Endodermal cell (in vitro differentiated cells): ENCODE measurements around the gene RTP2. TPM values are rescaled to one million over a fixed set of nuclear protein-coding genes. Genes with fewer than 3 reads are reported as not detected.
A peak's percentile ranks its signal among the peaks of the same experiment; 100 is the strongest.

ENCODE experiments used
- DNase-seq: peaks from one replicate; pipeline ENCODE4 v3.0.0-alpha.2; 2017
- H3K27ac ChIP-seq: 2 replicates; pipeline ENCODE4 v1.5.1; 2013; ENCODE audit warnings: mild to moderate bottlenecking, low read depth, low read length, moderate library complexity
- H3K27me3 ChIP-seq: 2 replicates; pipeline ENCODE4 v1.6.1; 2013; ENCODE audit warnings: mild to moderate bottlenecking, low read length, moderate library complexity; ENCODE audit not compliant: insufficient read depth, control insufficient read depth, poor library complexity, severe bottlenecking
- H3K36me3 ChIP-seq: 2 replicates; pipeline ENCODE4 v1.7.0; 2013; ENCODE audit warnings: mild to moderate bottlenecking, low read length, moderate library complexity; ENCODE audit not compliant: control insufficient read depth, insufficient read depth
- H3K4me1 ChIP-seq: one replicate; pipeline ENCODE4 v1.7.0; 2013; ENCODE audit warnings: low read length; ENCODE audit not compliant: control insufficient read depth, insufficient read depth
- H3K4me3 ChIP-seq: 2 replicates; pipeline ENCODE4 v1.5.1; 2013; ENCODE audit warnings: mild to moderate bottlenecking, low read length, moderate library complexity
- H3K9ac ChIP-seq: 2 replicates; pipeline ENCODE4 v1.6.1; 2013; ENCODE audit warnings: mild to moderate bottlenecking, low read length, moderate library complexity; ENCODE audit not compliant: poor library complexity, severe bottlenecking; ENCODE audit errors: extremely low read depth
- H3K9me3 ChIP-seq: 2 replicates; pipeline ENCODE4 v1.6.1; 2013; ENCODE audit warnings: mild to moderate bottlenecking, low read length, moderate library complexity; ENCODE audit not compliant: control insufficient read depth
- H3K27ac Mint-ChIP-seq: 2 replicates; pipeline ENCODE4 v1.8.0; 2020; ENCODE audit warnings: mixed read lengths
- H3K27me3 Mint-ChIP-seq: 2 replicates; pipeline ENCODE4 v1.8.0; 2021; ENCODE audit warnings: mild to moderate bottlenecking, mixed read lengths; ENCODE audit not compliant: insufficient read depth
- H3K36me3 Mint-ChIP-seq: 2 replicates; pipeline ENCODE4 v1.8.0; 2020; ENCODE audit warnings: low read depth, mixed read lengths
- H3K4me1 Mint-ChIP-seq: 2 replicates; pipeline ENCODE4 v1.8.0; 2020; ENCODE audit warnings: mixed read lengths
- H3K4me3 Mint-ChIP-seq: 2 replicates; pipeline ENCODE4 v1.8.0; 2020; ENCODE audit warnings: mild to moderate bottlenecking, moderate library complexity, mixed read lengths
- H3K9me3 Mint-ChIP-seq: 2 replicates; pipeline ENCODE4 v1.8.0; 2020; ENCODE audit warnings: mild to moderate bottlenecking, mixed read lengths
- WGBS, 2 experiments: methylation state at CpG; one replicate each; pipeline versions ENCODE4 v1.1.5 to v1.1.7; 2013; ENCODE audit warnings: missing lambda C conversion rate in 2 of 2, mixed read lengths in 1 of 2; ENCODE audit not compliant: insufficient coverage in 1 of 2, insufficient read length in 1 of 2; 5-methylcytosine and 5-hydroxymethylcytosine counted together
- total RNA-seq, 2 donors: library from RNA; stranded (reverse); fragmentation: NEBNext Ultra II Directional in 1 of 2; extraction: Animal tissue kit (Norgen Biotek cat#: 25700) in 1 of 2; gene quantifications; 2 replicates in 1 of 2; 3 replicates in 1 of 2; pipeline ENCODE4 v1.2.1, GENCODE V29; 2021
- TF ChIP-seq, protein P1 (sequence below): fragments of 200-600 bp; sonication (generic); conservative IDR thresholded peaks from 2 replicates; pipeline ENCODE4 v1.5.0; 2021; ENCODE audit warnings: antibody characterized with exemption, mild to moderate bottlenecking

RTP2 gene
- total RNA-seq, 2 donors from 2014 or later, result not detected

DNA sequence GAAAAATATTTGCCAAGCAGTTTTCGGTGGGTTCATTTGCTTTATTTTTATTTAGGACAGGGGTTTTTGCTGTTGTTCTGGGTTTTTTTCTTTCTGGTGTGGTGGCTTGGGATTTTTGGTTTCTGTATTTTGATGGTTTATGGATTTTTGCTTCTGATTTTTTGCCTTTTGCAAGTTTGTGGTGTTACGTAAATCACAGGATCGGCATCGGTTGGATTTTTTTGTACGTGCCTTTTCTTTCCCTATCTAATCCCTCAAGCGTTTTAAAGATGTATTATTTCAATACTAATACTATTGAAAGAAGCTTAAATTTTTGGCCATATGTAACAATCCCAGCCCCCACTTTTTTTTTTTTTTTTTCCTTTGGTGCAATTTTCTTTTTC lies 43.7 kb upstream of the RTP2 start:
- Histone ChIP-seq H3K27ac (peak overlapping the region; percentile 100), H3K4me3 (peak overlapping the region; percentile 86), H3K4me1 (no peaks in the 10 kb centered on the region), H3K9ac (peak overlapping the region; percentile 100), H3K9me3 (no peaks in the 10 kb centered on the region), H3K27me3 (peaks cover 31% of the 10 kb centered on the region), H3K36me3 (no peaks in the 10 kb centered on the region)
- Mint-ChIP-seq H3K36me3 (no peaks in the 10 kb centered on the region), H3K27me3 (peaks cover 43% of the 10 kb centered on the region), H3K4me1 (peaks cover 57% of the 10 kb centered on the region), H3K9me3 (no peaks in the 10 kb centered on the region), H3K4me3 (peak overlapping the region; percentile 77), H3K27ac (peak overlapping the region; percentile 100)
- WGBS, 2 experiments, result 31% methylated on average over 6 of the region's 6 CpGs; no CpG with 5 or more reads in 1 of the 2 experiments
- TF ChIP-seq, protein P1, sequence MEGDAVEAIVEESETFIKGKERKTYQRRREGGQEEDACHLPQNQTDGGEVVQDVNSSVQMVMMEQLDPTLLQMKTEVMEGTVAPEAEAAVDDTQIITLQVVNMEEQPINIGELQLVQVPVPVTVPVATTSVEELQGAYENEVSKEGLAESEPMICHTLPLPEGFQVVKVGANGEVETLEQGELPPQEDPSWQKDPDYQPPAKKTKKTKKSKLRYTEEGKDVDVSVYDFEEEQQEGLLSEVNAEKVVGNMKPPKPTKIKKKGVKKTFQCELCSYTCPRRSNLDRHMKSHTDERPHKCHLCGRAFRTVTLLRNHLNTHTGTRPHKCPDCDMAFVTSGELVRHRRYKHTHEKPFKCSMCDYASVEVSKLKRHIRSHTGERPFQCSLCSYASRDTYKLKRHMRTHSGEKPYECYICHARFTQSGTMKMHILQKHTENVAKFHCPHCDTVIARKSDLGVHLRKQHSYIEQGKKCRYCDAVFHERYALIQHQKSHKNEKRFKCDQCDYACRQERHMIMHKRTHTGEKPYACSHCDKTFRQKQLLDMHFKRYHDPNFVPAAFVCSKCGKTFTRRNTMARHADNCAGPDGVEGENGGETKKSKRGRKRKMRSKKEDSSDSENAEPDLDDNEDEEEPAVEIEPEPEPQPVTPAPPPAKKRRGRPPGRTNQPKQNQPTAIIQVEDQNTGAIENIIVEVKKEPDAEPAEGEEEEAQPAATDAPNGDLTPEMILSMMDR, result no peak
- DNase-seq, result no peak

DNA sequence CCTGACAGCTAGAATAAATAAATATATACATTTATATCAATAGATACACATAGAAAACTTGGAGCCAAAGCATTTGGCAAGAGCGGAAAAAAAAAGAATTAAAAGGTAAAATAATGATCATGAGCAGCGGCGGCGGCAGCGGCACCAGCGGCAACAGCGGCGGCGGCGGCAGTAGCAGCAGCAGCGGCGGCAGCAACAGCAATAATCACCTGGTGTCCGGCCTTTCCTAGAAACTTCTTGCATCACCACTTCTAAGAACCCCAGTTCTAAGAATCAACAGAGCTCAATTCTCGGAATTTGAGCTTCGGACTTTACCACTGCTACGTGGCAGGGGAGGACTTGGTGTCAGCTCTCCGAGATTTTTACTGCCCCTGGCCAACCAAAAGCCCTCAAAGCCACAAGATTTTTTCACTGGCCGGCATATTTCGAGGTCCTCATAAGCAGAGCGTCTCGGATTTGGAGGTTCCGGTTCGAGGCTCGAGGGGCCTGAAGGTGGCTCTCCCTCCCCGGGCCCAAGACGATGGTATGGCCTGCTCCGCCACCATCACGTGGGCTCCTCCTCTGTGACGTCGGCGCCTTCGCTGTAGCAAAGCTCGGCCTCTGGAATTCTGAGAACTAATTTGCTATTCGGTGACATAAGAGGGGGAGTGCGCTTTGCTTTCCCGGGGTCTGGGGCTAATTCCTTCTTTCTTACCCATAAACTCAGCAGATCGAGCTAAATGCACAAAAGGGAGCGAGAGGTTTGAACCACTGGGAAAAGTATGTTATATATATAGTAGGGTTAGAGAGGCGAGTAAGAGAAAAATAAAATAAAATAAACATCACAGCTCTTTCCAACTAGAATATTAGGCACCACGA lies 43.1 kb upstream of the RTP2 start, which contains the start of gene BCL6:
TSS of gene BCL6 (minus strand) at position 268 of the 858 bp plus-strand sequence. CDS start 11,775 bp downstream, outside the sequence.
- Histone ChIP-seq H3K9ac (peak within 1 kb of the TSS; percentile 100), H3K27ac (peak within 1 kb of the TSS; percentile 100), H3K36me3 (no peaks in the 10 kb centered on the region), H3K9me3 (no peaks in the 10 kb centered on the region), H3K4me1 (no peaks in the 10 kb centered on the region), H3K27me3 (peaks cover 37% of the 10 kb centered on the region), H3K4me3 (peak within 1 kb of the TSS; percentile 86)
- Mint-ChIP-seq H3K27ac (peak within 1 kb of the TSS; percentile 100), H3K4me1 (peaks cover 51% of the 10 kb centered on the region), H3K4me3 (peak within 1 kb of the TSS; percentile 77), H3K9me3 (no peaks in the 10 kb centered on the region), H3K27me3 (peaks cover 48% of the 10 kb centered on the region), H3K36me3 (no peaks in the 10 kb centered on the region)
- WGBS, 2 experiments, result 0% methylated on average over 20 to 37 of the region's 40 CpGs
- DNase-seq, result peak; percentile 94
- TF ChIP-seq, protein P1, result no peak

DNA sequence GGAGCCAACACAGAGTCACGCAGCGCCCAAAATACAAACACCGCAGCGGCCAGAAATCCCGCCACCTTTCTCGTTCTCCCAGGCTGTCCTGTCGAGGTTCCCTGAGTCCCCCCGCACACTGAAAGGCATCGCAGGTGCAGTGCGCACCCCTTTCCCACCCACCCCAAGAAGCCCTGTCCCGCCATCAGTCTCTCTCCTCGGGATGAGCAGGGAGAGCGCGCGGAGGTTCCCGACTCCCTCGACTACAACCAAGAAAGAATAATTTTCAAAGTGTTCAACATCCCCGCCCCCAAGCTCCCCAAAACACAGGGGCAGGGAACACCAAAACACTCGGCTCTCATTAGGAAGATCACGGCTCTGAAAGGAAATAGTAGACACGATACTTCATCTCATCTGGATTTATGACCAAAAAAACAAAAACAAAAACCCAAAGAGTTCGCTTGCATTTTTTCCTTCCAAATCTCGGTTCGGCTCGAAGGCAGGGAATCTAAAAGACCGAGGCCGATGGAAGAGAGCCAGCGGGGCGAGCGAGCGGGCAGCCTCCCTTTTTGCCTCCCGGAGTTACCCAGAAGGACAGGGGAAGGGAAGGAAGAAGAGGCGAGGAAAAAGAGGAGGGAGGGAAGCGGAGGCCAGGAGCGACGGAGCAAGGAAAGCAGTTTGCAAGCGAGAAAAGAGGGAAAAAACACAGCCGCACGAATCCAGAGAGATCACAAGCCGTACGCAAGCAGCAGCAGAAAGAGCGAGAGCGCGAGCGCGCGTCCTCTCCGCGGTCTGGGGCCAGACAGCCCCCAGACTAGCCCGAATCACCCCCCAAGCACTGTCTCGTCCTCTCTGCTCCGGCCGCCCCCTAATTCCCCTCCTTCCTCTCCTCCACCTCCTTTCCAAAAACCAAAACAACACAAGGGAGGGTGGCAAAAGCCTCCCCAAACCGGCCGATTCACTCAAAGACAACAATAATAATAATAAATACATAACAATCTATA lies 42.1 kb upstream of the RTP2 start:
- H3K9me3 ChIP-seq, result no peaks in the 10 kb centered on the region
- no peaks in the 10 kb centered on the region for H3K36me3 Mint-ChIP-seq
- peaks cover 43% of the 10 kb centered on the region for H3K27me3 Mint-ChIP-seq
- peak overlapping the region; percentile 100 for H3K9ac ChIP-seq
- H3K27me3 ChIP-seq, result peaks cover 38% of the 10 kb centered on the region
- WGBS, 2 experiments, result 0% methylated on average over 7 to 55 of the region's 55 CpGs
- no peaks in the 10 kb centered on the region for H3K36me3 ChIP-seq
- H3K27ac ChIP-seq, result peak overlapping the region; percentile 100
- H3K4me3 ChIP-seq, result peak overlapping the region; percentile 86
- H3K4me1 Mint-ChIP-seq, result peaks cover 42% of the 10 kb centered on the region
- peak overlapping the region; percentile 77 for H3K4me3 Mint-ChIP-seq
- peak; percentile 76 for DNase-seq
- TF ChIP-seq, protein P1, result no peak
- no peaks in the 10 kb centered on the region for H3K4me1 ChIP-seq
- peak overlapping the region; percentile 100 for H3K27ac Mint-ChIP-seq
- H3K9me3 Mint-ChIP-seq, result no peaks in the 10 kb centered on the region
